ENCODE measurements around the gene TMEM86B. TPM values are rescaled to one million over a fixed set of nuclear protein-coding genes. Genes with fewer than 3 reads are reported as not detected.

Gene TMEM86B
- total and polyA plus RNA-seq, 2 donors (not counting 1 experiment from before 2014, with no cell fraction given), result 0.34 to 1.3 TPM

- no peak overlapping the region for H3K27ac ChIP-seq (ENCODE audit: insufficient read depth, low read length)
- no peaks in the 10 kb centered on the region for H3K27me3 ChIP-seq (ENCODE audit: control insufficient read depth, insufficient read depth, low read length)
- H3K79me2 ChIP-seq (ENCODE audit: control insufficient read depth, insufficient read depth, low read length), result no peaks in the 10 kb centered on the region
- H3K4me2 ChIP-seq (ENCODE audit: extremely low read depth, insufficient read depth, low read length), result no peak overlapping the region
- no peaks in the 10 kb centered on the region for H3K9me3 ChIP-seq (ENCODE audit: control insufficient read depth, insufficient read depth, low read depth, low read length)
- TF ChIP-seq CTCF (conservative IDR thresholded peaks at IDR 0.05 in 1 of 2, IDR thresholded peaks at IDR 0.05 in 1 of 2; ENCODE audit: low read depth in 1 of 2, low read length in 2 of 2) (no peak), EZH2 (IDR thresholded peaks at IDR 0.05; ENCODE audit: low read length, missing control alignments) (no peak)
- no peak overlapping the region for H3K9ac ChIP-seq (ENCODE audit: insufficient read depth, low read length)
- H3K4me1 ChIP-seq (ENCODE audit: control insufficient read depth, extremely low read depth, insufficient read depth, low read length), result no peaks in the 10 kb centered on the region
- H3K4me3 ChIP-seq (replicated peaks in 1 of 4; ENCODE audit: control extremely low read depth in 1 of 4, insufficient read depth in 1 of 4, low read depth in 3 of 4, low read length in 4 of 4), result no peak overlapping the region
- H2AFZ ChIP-seq (ENCODE audit: low read length), result no peak overlapping the region
- DNase-seq (ENCODE audit: low read depth in 2 of 2), result no peak
- no peaks in the 10 kb centered on the region for H4K20me1 ChIP-seq (ENCODE audit: control insufficient read depth, extremely low read depth, insufficient read depth, low read length)
- peaks cover 31% of the 10 kb centered on the region for H3K36me3 ChIP-seq (ENCODE audit: control insufficient read depth, insufficient read depth, low read length)
Measured at GRCh38 chr19:55230329-55230728, 1.8 kb upstream of the TMEM86B start.

GRCh38 chr19:55229789-55230182 lies 1.2 kb upstream of the TMEM86B start:
- Histone ChIP-seq H3K9me3 (ENCODE audit: control insufficient read depth, insufficient read depth, low read depth, low read length) (no peaks in the 10 kb centered on the region), H3K27me3 (ENCODE audit: control insufficient read depth, insufficient read depth, low read length) (no peaks in the 10 kb centered on the region), H4K20me1 (ENCODE audit: control insufficient read depth, extremely low read depth, insufficient read depth, low read length) (no peaks in the 10 kb centered on the region), H2AFZ (ENCODE audit: low read length) (no peak overlapping the region), H3K4me3 (replicated peaks in 1 of 4; ENCODE audit: control extremely low read depth in 1 of 4, insufficient read depth in 1 of 4, low read depth in 3 of 4, low read length in 4 of 4) (no peak overlapping the region), H3K79me2 (ENCODE audit: control insufficient read depth, insufficient read depth, low read length) (no peaks in the 10 kb centered on the region), H3K9ac (ENCODE audit: insufficient read depth, low read length) (no peak overlapping the region), H3K4me1 (ENCODE audit: control insufficient read depth, extremely low read depth, insufficient read depth, low read length) (no peaks in the 10 kb centered on the region), H3K36me3 (ENCODE audit: control insufficient read depth, insufficient read depth, low read length) (peaks cover 30% of the 10 kb centered on the region), H3K27ac (ENCODE audit: insufficient read depth, low read length) (no peak overlapping the region), H3K4me2 (ENCODE audit: extremely low read depth, insufficient read depth, low read length) (no peak overlapping the region)
- no peak for DNase-seq (ENCODE audit: low read depth in 2 of 2)
- no peak for TF ChIP-seq EZH2 (IDR thresholded peaks at IDR 0.05; ENCODE audit: low read length, missing control alignments)
- TF ChIP-seq CTCF (conservative IDR thresholded peaks at IDR 0.05 in 1 of 2, IDR thresholded peaks at IDR 0.05 in 1 of 2; ENCODE audit: low read depth in 1 of 2, low read length in 2 of 2), result no peak

- Histone ChIP-seq H3K9ac (ENCODE audit: insufficient read depth, low read length) (no peak overlapping the region), H3K9me3 (ENCODE audit: control insufficient read depth, insufficient read depth, low read depth, low read length) (no peaks in the 10 kb centered on the region), H3K4me2 (ENCODE audit: extremely low read depth, insufficient read depth, low read length) (no peak overlapping the region), H3K4me1 (ENCODE audit: control insufficient read depth, extremely low read depth, insufficient read depth, low read length) (no peaks in the 10 kb centered on the region), H3K79me2 (ENCODE audit: control insufficient read depth, insufficient read depth, low read length) (no peaks in the 10 kb centered on the region), H2AFZ (ENCODE audit: low read length) (no peak overlapping the region), H3K27me3 (ENCODE audit: control insufficient read depth, insufficient read depth, low read length) (no peaks in the 10 kb centered on the region), H3K4me3 (replicated peaks in 1 of 4; ENCODE audit: control extremely low read depth in 1 of 4, insufficient read depth in 1 of 4, low read depth in 3 of 4, low read length in 4 of 4) (no peak overlapping the region), H3K27ac (ENCODE audit: insufficient read depth, low read length) (no peak overlapping the region), H4K20me1 (ENCODE audit: control insufficient read depth, extremely low read depth, insufficient read depth, low read length) (no peaks in the 10 kb centered on the region), H3K36me3 (ENCODE audit: control insufficient read depth, insufficient read depth, low read length) (peaks cover 28% of the 10 kb centered on the region)
- TF ChIP-seq EZH2 (IDR thresholded peaks at IDR 0.05; ENCODE audit: low read length, missing control alignments) (no peak), CTCF (conservative IDR thresholded peaks at IDR 0.05 in 1 of 2, IDR thresholded peaks at IDR 0.05 in 1 of 2; ENCODE audit: low read depth in 1 of 2, low read length in 2 of 2) (no peak)
- DNase-seq (ENCODE audit: low read depth in 2 of 2), result no peak
Measured at GRCh38 chr19:55229145-55229788, 704 bp upstream of the TMEM86B start.

Measured in fibroblast of lung (primary cell).